Measurements from ENCODE around the gene IPO11.

The IPO11 gene

DNA sequence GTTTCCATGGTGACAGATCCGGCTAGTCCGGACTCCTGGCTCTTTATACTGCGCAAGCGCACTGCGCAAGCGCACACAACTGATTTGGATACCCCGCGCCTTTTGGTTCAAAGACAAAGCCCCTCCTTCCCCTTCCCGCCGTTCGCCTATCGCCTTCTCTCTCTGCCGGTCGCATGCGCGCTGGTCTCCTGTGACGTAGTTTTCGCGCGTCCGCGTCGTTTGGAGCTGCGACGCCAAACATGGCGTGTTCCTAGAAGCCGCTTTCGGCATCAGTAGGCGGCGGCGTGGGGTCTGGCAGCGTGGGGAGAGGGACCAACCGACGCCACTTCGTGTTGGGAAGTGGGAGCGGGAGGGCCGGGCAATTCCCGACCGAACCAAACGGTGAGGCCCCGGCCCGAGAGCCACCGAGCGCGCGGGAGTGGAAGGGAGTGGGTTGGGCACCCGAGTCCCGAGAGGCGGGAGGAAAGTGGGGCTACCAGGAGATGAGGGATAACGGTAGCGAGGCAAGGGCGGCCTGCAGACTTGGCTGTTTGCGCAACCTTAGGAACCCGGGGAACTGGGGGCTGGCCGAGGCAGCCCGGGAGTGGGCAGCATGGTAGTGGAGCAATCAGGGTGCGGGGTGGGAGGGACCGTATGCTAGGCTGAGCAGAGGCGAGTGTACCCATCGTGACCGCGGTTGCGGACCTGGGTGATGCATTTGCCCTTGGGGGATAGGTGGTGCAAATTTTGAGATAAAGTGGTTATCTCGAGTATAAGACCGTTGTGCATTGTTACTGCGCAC, at the start of gene IPO11:
Gene IPO11, plus strand, starts transcription at position 215 of the 781 bp plus-strand sequence. CDS start 24,517 bp downstream, outside the sequence.
- FAIRE-seq (peak; percentile 100), DNase-seq (ENCODE audit: extremely low spot score, insufficient read length, low read depth) (peak; percentile 97)

DNA sequence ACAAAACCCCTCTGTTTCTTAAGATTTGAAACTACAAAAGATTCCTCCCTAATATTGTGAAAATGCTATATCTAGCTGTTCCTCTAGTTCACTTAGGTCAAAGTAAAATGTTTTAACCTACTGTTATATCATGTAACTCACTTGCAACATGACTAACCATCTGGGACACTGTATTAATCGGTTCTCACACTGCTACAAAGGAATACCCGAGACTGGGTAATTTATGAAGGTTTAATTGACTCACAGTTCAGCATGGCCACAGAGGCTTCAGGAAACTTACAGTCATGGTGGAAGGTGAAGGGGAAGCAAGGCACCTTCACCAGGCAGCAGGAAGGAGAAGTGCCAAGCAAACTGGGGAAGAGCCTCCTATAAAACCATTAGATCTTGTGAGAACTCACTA, 43.5 kb upstream of the IPO11 start:
- no peak for DNase-seq (ENCODE audit: extremely low spot score, insufficient read length, low read depth)
- peak; percentile 15 for FAIRE-seq

DNA sequence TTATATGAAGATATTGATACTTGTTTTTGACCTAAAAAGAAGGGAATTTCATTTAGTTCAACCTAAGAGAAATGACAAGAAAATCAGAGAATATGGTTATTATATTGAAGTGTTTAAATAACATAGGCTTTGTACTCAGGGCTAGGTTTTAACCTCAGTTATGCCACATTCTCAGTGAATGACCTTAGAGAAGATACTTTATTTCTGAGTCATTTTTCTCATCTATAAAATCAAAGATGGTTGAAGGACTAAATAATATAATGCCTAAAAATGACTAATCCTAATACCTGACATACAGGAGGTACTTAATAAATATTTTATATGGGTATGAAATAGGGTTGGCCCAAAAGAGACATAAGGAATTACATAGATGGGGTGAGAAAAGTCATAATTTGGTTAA, 41.2 kb upstream of the IPO11 start:
- DNase-seq (ENCODE audit: extremely low spot score, insufficient read length, low read depth) (no peak), FAIRE-seq (no peak)

DNA sequence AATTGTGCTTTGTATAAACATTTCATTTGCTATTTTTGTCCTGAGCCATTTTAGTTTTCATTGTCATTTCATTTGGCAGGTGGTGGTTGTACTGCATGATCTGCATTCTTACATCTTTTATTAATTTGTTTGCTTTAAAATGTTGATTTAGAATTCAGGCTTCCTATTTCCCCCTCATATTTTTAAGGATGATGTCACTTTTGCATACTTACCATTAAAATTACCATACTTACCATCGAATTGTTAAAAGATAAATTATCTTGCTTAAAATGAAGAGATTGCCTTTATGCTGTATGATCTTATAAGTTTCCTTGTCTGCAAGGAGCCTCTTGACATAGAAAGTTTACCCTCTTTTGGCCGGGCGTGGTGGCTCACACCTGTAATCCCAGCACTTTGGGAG, 40.0 kb upstream of the IPO11 start:
- DNase-seq (ENCODE audit: extremely low spot score, insufficient read length, low read depth), result no peak
- FAIRE-seq, result no peak

DNA sequence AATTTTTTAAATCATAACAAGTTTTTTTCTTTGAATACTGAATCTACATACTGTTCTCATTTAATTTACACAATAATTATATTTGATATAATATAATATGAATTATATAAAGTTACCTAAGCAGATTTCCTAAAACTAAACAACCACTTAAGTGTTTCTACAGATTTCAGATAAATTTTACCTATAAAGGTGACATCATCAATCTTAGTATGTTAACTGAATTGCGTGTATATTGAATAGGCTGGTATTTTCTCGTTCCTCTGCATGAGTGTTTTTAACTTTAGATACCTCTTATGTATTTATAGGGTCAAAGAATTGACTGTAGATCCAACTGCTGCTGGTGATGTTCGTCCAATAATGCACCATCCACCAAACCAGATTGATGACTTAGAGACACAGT, 39.2 kb upstream of the IPO11 start:
- DNase-seq (ENCODE audit: extremely low spot score, insufficient read length, low read depth), result no peak
- FAIRE-seq, result no peak

DNA sequence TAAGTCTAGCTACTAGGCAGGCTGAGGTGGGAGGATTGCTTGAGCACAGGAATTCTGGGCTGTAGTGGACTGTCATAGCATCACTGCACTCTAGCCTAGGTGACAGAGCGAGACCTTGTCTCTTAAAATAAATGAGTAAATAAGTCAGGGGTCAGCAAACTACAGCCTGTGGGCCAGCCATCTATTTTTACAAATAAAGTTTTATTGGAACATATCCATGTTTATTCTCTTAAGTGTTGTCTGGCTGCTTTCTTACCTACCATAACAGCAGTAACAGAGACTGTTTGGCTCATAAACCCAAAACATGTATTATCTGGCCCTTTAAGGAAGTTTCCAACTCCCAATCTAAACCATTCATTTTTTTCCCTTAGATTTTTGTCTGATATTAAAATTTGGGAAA, 38.5 kb upstream of the IPO11 start:
- FAIRE-seq (no peak), DNase-seq (ENCODE audit: extremely low spot score, insufficient read length, low read depth) (no peak)

DNA sequence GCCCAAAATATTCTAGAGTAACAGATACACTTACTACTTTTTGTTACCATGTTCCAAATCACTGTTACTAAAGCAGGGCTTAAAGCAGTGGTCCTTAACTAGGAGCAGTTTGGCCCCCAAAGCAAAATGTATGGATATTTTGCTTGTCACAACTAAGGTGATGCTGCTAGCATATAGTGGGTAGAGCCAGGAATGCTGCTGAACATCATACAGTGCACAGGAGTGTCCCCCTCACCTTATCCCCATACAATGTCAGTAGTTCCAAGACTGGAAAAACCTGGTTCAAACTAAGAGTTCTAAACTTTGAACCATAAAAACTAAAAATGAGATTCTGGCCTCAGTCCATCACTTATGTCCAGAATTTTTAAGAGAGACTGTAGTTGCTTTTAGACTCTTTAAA, 36.9 kb upstream of the IPO11 start:
- no peak for DNase-seq (ENCODE audit: extremely low spot score, insufficient read length, low read depth)
- no peak for FAIRE-seq

DNA sequence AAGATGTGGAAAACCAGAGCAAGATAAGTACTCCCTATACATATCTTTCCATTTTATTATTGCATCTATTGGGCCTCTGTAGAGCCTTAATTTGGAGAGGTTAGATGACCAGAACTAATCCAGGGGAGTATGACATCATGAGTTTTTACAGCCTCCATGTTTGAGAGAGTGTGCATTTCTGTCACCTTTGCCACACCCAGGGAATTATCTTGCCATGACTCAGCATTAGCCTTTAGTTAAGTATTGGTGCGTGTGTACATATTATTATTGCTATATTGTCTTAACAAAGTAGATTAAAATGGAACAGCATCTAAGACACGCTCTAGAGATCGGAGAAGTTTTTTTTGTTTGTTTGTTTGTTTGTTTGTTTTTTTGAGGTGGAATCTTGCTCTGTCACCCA, 36.5 kb upstream of the IPO11 start:
- FAIRE-seq (no peak), DNase-seq (ENCODE audit: extremely low spot score, insufficient read length, low read depth) (no peak)

DNA sequence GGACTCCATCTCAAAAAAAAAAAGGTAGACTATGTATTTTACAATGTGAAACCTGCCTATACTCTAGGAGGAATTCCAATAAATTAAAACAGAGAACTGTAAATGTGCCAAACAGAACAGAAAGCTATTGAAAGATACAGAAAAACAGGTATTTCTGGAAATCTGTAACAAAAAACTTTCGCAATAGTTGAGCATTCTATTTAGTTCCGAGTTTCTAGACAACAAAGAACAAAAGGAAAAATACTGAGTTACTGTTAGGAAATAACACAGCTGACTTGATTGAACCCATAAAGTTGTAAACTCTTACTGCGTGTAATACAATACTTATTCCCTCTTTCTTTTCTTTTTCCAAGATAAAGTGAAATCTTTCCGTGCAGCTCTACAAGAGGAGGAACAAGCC, 27.4 kb upstream of the IPO11 start:
- DNase-seq (ENCODE audit: extremely low spot score, insufficient read length, low read depth) (no peak), FAIRE-seq (peak; percentile 36)

DNA sequence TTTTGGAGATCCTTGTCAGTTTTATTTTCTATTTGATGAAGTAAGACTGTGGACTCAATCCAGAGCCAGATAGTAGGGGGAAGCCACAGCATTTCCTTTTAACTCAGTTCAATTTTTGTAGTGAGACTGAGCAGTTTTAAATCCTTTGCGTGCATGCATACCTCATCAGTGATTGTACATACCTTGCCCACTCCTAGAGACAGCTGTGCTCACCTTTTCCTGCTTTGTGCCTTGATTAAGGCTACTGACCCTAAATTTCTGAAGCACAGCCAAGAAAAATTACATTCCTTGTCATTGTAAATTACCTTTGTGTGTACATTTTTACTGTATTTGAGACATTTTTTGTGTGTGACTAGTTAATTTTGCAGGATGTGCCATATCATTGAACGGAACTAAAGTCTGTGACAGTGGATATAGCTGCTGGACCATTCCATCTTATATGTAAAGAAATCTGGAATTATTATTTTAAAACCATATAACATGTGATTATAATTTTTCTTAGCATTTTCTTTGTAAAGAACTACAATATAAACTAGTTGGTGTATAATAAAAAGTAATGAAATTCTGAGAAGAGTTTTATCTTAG, 26.7 kb upstream of the IPO11 start:
- FAIRE-seq, result no peak
- DNase-seq (ENCODE audit: extremely low spot score, insufficient read length, low read depth), result no peak

DNA sequence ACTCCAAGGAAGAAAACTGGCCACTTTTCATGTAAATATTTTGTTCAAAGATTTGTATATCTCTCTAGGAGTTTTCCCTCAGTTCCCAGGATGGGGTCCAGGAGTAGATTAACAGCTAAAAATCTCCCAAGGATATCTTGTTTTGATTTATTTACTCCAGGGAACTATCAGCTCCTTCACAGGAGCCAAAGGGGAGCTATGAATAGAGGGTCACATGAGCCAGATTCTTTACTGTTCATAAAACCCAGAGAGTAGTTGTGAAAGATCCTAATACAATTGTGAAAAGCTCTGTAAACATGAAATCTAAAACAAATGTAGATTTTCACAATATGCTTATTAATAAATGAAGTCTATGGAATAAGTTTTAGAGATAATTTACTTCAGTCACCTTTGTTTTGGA, 25.7 kb upstream of the IPO11 start:
- FAIRE-seq, result no peak

DNA sequence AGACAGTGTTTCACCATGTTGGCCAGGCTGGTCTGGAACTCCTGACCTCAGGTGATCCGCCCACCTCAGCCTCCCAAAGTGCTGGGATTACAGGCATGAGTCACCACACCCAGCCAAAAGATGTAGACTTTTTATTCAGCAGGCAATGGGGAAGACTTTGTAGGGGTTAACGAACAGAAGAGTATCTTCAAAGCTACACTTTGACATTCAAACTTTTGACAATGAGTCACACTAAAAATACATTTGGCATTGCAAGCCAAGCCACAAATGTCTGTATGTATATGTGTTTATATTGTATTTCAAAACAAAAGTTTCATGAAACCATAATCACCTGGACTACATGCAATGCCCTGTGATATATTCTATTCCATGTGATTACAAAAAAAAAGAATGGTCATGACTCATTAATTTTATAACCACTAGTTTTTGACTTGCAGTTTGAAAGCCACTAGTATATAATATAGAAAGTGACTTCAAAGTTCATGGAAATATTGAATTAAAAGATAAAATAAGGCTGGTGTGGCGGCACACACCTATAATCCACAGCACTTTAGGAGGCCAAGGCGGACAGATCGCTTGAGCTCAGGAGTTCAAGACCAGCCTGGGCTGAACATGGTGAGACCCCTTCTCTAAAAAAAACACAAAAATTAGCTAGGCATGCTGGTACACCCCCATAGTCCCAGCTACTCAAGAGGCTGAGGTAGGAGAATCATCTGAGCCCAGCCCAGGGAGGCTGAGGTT, 17.2 kb upstream of the IPO11 start:
- DNase-seq (ENCODE audit: extremely low spot score, insufficient read length, low read depth) (no peak), FAIRE-seq (no peak)

More for the DNA sequence above, 25.7 kb upstream of the IPO11 start:
- no peak for DNase-seq (ENCODE audit: extremely low spot score, insufficient read length, low read depth)

DNA sequence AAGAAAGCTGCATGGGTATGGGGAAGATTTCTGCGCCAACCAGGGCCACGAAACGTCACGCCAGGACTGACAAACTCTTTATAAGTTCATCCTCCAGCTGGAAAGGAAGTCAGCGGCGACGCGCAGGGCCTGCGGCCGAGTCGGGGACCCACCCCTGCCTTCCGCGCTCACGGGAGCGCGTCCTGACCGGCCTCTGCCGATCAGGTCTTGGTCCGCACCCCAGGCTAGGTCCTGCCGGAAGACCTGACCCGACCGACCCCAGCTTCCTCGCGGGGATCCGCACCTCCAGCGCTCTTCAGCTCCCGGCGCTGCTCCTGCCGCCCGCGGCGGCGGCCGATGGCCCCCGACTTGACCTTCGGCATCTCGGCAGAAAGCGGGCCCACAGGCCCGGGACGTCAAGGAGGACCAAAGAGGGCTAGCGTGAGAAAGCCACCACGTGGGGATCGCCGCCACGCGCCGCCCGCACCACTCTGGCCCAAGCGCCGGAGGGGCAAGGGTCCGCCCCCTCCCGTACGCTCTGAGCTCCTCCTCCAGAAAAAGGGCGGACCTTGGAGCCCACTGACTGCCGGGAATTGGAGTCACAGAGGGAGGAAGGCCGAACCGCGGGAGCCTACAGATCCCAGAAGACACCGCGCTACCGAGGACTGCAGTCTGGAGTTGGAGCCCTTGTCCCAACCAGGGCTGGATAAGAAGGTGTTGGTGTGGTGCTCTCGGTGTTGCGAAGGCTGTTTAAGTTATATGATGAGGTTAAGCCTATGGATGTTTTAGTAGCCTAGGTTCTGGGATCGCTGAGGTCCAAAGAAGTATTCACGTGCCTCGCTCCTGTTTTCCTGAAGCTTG, 8.9 kb upstream of the IPO11 start, which contains the start of gene DIMT1:
Gene DIMT1, minus strand, starts transcription at position 495 of the 840 bp plus-strand sequence. Its CDS starts 133 bp downstream, at position 362.
- peak; percentile 84 for DNase-seq (ENCODE audit: extremely low spot score, insufficient read length, low read depth)
- peak; percentile 99 for FAIRE-seq

DNA sequence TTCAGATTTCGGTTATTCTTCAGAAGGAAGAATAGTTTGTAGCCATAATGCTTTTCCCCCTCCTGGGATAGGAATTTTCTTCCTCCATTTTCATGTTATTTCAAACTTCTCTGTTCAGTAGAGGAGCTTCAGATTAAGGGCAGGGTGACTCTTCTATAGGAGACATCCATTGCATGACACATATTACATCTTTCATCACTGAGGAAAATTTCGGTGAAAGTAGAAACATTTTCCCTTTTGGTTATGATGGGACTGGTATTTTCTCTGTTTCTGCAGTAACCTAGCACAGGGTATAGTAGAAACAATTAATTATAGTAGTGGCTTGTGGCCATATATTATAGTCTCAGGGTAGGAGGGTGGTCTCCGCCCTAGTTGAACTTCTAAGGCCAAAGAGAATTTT, 1.1 kb downstream of the IPO11 start:
- FAIRE-seq (no peak), DNase-seq (ENCODE audit: extremely low spot score, insufficient read length, low read depth) (no peak)

DNA sequence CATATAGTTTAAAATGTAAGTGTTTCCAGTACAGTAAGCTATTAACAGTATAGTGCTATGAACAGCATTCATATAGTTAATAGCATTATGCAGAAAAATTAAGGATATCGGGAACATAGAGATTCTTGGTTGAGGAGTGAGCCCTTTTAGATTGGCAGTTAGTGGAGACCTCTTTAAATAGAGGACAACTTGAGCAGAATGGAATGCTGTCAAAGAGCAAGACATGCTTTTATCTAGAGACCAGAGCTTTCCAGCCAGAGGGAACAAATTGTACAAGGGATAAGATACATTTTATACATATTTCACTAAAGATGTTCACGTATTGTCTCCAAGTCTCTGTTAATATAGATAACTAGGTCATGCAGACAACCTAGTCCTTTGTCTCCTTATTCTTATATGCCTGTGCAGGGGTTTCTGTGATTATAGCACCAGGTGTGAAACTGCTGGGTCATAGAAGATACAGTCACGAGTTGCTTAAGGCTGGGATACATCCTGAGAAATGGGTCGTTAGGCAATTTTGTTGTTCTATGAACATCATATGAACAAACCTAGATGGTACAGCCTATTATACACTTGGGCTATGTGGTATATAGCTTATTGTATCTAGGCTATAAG, 6.0 kb downstream of the IPO11 start:
- DNase-seq (ENCODE audit: extremely low spot score, insufficient read length, low read depth), result no peak
- FAIRE-seq, result no peak

DNA sequence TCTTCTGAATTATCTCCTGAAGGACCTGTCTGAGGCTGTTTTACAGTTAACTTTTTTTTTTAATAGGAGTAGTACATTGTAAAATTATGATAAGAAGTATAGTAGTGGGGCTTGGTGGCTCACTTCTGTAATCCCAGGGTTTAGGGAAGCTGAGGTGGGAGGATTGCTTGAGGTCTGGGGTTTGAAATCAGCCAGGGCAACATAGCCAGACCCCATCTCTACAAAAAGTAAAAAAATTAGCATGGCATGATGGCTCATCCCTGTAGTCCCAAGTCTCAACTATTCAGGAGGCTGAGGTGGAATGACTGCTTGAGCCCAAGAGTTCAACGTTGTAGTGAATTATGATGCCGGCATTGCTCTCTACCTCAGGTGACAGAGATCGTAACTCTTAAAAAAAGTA, 7.0 kb downstream of the IPO11 start:
- FAIRE-seq, result no peak
- DNase-seq (ENCODE audit: extremely low spot score, insufficient read length, low read depth), result no peak

DNA sequence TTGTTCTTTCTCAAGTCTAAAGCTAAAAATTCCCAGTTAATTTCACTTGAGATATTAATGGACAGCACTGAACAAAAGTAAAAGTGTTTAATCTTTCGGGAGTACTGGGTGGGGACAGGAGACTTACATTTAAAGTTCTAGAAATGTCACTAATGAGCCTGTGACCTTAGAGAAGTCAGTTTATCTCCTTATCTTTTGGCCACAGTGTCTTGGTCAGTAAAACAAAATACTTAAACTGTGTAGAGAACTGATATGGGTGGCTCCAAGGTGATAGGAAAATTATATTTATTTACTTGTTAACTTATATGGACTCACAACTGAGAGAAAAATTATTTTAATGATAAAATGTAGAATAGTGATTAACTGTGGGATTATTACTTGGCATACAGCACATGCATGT, 8.9 kb downstream of the IPO11 start:
- no peak for DNase-seq (ENCODE audit: extremely low spot score, insufficient read length, low read depth)
- FAIRE-seq, result no peak

DNA sequence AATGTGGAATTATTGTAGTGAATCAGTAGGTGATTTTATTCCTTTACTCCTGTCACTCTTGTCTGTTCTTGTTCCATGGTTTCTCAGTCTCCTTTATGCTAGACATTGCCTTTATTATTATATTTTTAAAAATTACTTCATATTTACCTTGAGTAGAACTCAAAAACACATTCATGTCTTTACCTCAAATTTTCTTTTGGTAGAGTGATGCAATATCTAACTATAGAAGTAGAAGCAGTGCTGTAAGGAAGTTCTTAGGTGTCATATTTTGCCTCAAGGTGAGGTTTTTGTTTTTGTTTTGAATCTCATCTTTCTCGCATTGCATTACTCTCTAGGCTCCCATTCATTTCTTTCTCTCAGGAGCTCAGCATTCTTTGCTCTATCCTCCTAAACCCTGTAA, 12.2 kb downstream of the IPO11 start:
- FAIRE-seq (no peak), DNase-seq (ENCODE audit: extremely low spot score, insufficient read length, low read depth) (no peak)

DNA sequence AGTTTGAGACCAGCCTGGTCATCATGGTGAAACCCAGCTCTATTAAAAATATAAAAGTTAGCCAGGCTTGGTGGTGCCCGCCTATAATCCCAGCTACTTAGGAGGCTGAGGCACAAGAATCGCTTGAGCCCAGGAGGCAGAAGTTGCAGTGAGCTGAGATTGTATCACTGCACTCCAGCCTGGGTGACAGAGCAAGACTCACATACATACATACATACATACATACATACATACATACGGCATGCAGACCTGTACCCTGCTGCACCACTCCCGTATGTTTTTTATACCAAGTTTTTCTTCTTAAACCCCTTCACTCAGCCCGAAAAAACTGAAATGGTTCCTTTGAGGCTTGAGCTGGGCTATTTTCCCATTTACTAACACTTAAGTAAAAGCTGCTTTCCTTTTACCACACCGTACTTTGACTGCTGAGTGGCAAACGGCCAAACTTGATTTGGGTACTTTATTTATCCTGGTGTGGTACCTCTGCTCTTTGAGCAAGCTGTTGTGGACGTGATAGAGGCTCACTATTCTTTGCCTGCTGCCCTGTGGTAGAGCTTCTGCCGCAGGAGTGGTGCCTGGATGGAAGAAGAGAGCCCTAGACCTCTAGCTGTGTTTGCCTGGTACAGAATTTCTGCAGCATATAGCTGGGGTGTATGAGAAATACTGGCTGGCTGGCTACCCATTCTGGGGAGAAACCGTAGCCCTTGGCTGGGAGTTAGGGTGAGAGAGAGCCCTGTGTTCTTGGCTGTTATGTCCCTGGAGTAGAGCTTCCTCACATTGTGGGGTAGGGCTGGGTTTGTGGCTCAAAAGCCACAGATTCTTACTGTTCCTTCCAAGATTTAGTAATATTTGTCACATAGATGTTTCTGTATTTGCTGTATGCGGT, 19.4 kb downstream of the IPO11 start:
- DNase-seq (ENCODE audit: extremely low spot score, insufficient read length, low read depth), result no peak
- FAIRE-seq, result no peak
